IMR-90 (cell line): ENCODE results near the gene SLC51A. TPM values are rescaled to one million over a fixed set of nuclear protein-coding genes. Genes with fewer than 3 reads are reported as not detected.

Source experiments
- ATAC-seq: fragments of 200-7000 bp; cut with Tn5 transposase; 2 replicates; pipeline ENCODE4 v1.9.1; 2020; ENCODE audit warnings: low read depth, mild to moderate bottlenecking, moderate library complexity
- BruUV-seq: library from RNA; stranded (reverse); fragments of 400-500 nt; replicated peaks from 2 replicates; lab custom pipeline; 2021; lab: Mats Ljungman, UMichigan
- CTCF ChIA-PET: fragments of 300-600 bp; formaldehyde crosslinking; extraction: SDS; loops from one replicate; lab custom pipeline; 2021; ENCODE audit warnings: antibody characterized with exemption; lab: Yijun Ruan, JAX
- POLR2A ChIA-PET: fragments of 300-600 bp; sonication (Branson Sonifier 250); formaldehyde crosslinking; loops from one replicate; lab custom pipeline; 2022; ENCODE audit warnings: antibody characterized with exemption; ENCODE audit not compliant: unreplicated experiment; lab: Charles Lee
- DNase-seq: peaks from one replicate; pipeline ENCODE4 v3.0.0; 2013
- H2AFZ ChIP-seq: replicated peaks from 2 replicates; pipeline ENCODE3; 2013; ENCODE audit warnings: low read length, mild to moderate bottlenecking; ENCODE audit not compliant: poor library complexity
- H2AK5ac ChIP-seq: 2 replicates; pipeline ENCODE4 v1.6.1; 2013; ENCODE audit warnings: low read depth, low read length, inconsistent platforms
- H2AK9ac ChIP-seq: replicated peaks from 2 replicates; pipeline ENCODE3; 2013; ENCODE audit warnings: mild to moderate bottlenecking, low read depth, low read length, moderate library complexity; ENCODE audit not compliant: poor library complexity
- H2BK120ac ChIP-seq: 2 replicates; pipeline ENCODE4 v1.6.1; 2013; ENCODE audit warnings: low read depth, low read length, inconsistent platforms
- H2BK15ac ChIP-seq: 3 replicates; pipeline ENCODE4 v1.6.1; 2013; ENCODE audit warnings: low read depth, low read length, inconsistent platforms
- H2BK20ac ChIP-seq: 2 replicates; pipeline ENCODE4 v1.6.1; 2013; ENCODE audit warnings: low read depth, mild to moderate bottlenecking, inconsistent platforms, low read length, moderate library complexity
- H2BK5ac ChIP-seq: 2 replicates; pipeline ENCODE4 v1.6.1; 2013; ENCODE audit warnings: mild to moderate bottlenecking, low read depth, low read length, inconsistent platforms; ENCODE audit not compliant: poor library complexity, severe bottlenecking
- H3K14ac ChIP-seq: replicated peaks from 2 replicates; pipeline ENCODE4 v1.6.1; 2013; ENCODE audit warnings: low read depth, low read length, inconsistent platforms
- H3K18ac ChIP-seq: 2 replicates; pipeline ENCODE4 v1.6.1; 2013; ENCODE audit warnings: low read depth, low read length, control low read depth
- H3K23ac ChIP-seq: 2 replicates; pipeline ENCODE4 v1.6.1; 2013; ENCODE audit warnings: low read depth, low read length, inconsistent platforms
- H3K27ac ChIP-seq: 2 replicates; pipeline ENCODE4 v1.5.1; 2013; ENCODE audit warnings: mild to moderate bottlenecking, control low read depth, low read length; ENCODE audit not compliant: insufficient read depth
- H3K27me3 ChIP-seq: 2 replicates; pipeline ENCODE4 v1.6.1; 2013; ENCODE audit warnings: low read length; ENCODE audit not compliant: control insufficient read depth, insufficient read depth
- H3K36me3 ChIP-seq: 2 replicates; pipeline ENCODE4 v1.6.1; 2013; ENCODE audit warnings: low read length, mixed read lengths; ENCODE audit not compliant: control insufficient read depth, insufficient read depth
- H3K4ac ChIP-seq: 2 replicates; pipeline ENCODE4 v1.6.1; 2013; ENCODE audit warnings: low read depth, low read length, inconsistent platforms
- H3K4me1 ChIP-seq: 2 replicates; pipeline ENCODE4 v1.6.1; 2013; ENCODE audit warnings: low read length, mixed read lengths; ENCODE audit not compliant: control insufficient read depth, insufficient read depth
- H3K4me2 ChIP-seq: 2 replicates; pipeline ENCODE4 v1.6.1; 2013; ENCODE audit warnings: low read depth, mild to moderate bottlenecking, control low read depth, low read length, moderate library complexity
- H3K4me3 ChIP-seq: 2 replicates; pipeline ENCODE4 v1.5.1; 2013; ENCODE audit warnings: low read depth, mild to moderate bottlenecking, control low read depth, low read length, moderate library complexity; ENCODE audit not compliant: insufficient read depth
- H3K56ac ChIP-seq: 2 replicates; pipeline ENCODE4 v1.6.1; 2013; ENCODE audit warnings: low read length, inconsistent platforms; ENCODE audit not compliant: insufficient read depth; ENCODE audit errors: extremely low read depth
- H3K79me1 ChIP-seq, 2 experiments: 2 replicates each; pipeline ENCODE4 v1.6.1; 2013; ENCODE audit warnings: low read length in 2 of 2, inconsistent platforms in 1 of 2, low read depth in 1 of 2
- H3K9ac ChIP-seq: 2 replicates; pipeline ENCODE4 v1.6.1; 2013; ENCODE audit warnings: low read depth, low read length, control low read depth
- H3K9me1 ChIP-seq: 2 replicates; pipeline ENCODE4 v1.6.1; 2013; ENCODE audit warnings: low read length, inconsistent platforms; ENCODE audit not compliant: insufficient read depth
- H3K9me3 ChIP-seq: 2 replicates; pipeline ENCODE4 v1.6.1; 2013; ENCODE audit warnings: low read length; ENCODE audit not compliant: control insufficient read depth, insufficient read depth
- H4K20me1 ChIP-seq: 2 replicates; pipeline ENCODE4 v1.6.1; 2013; ENCODE audit warnings: low read length, inconsistent platforms; ENCODE audit not compliant: insufficient read depth
- H4K5ac ChIP-seq: 2 replicates; pipeline ENCODE4 v1.6.1; 2013; ENCODE audit warnings: mild to moderate bottlenecking, low read depth, low read length, control low read depth
- H4K8ac ChIP-seq, 2 experiments: 2 replicates each; pipeline ENCODE4 v1.6.1; 2013; ENCODE audit warnings: low read depth in 2 of 2, low read length in 2 of 2, control low read depth in 1 of 2, inconsistent platforms in 1 of 2
- H4K91ac ChIP-seq: 2 replicates; pipeline ENCODE4 v1.6.1; 2013; ENCODE audit warnings: low read depth, low read length, inconsistent platforms; ENCODE audit not compliant: insufficient read depth
- BHLHE40 ChIP-seq: fragments of 150-350 bp; IDR thresholded peaks from 2 replicates; pipeline ENCODE4 v1.6.1; 2016; ENCODE audit warnings: mild to moderate bottlenecking, low read depth, low read length
- CEBPB ChIP-seq: IDR thresholded peaks from 2 replicates; pipeline ENCODE4 v1.6.1; 2012; ENCODE audit warnings: low read depth, low read length, improper control_type of control experiment
- CHD1 ChIP-seq: IDR thresholded peaks from 2 replicates; pipeline ENCODE4 v1.6.1; 2012; ENCODE audit warnings: low read depth, low read length, improper control_type of control experiment
- CTCF ChIP-seq: conservative IDR thresholded peaks from 2 replicates; pipeline ENCODE4 v1.5.1; 2012; ENCODE audit warnings: mild to moderate bottlenecking, low read depth, low read length, improper control_type of control experiment
- ELK1 ChIP-seq: fragments of 150-350 bp; IDR thresholded peaks from 2 replicates; pipeline ENCODE4 v1.6.1; 2016; ENCODE audit warnings: low read depth, mild to moderate bottlenecking, low read length, moderate library complexity, borderline replicate concordance
- FOS ChIP-seq: fragments of 150-350 bp; IDR thresholded peaks from 2 replicates; pipeline ENCODE4 v1.6.1; 2016; ENCODE audit warnings: low read depth, low read length
- MAFK ChIP-seq: IDR thresholded peaks from 2 replicates; pipeline ENCODE4 v1.6.1; 2012; ENCODE audit warnings: low read depth, low read length, improper control_type of control experiment
- MAZ ChIP-seq: IDR thresholded peaks from 2 replicates; pipeline ENCODE4 v1.6.1; 2012; ENCODE audit warnings: low read depth, mild to moderate bottlenecking, low read length, improper control_type of control experiment, moderate library complexity, borderline replicate concordance
- MXI1 ChIP-seq: IDR thresholded peaks from 2 replicates; pipeline ENCODE4 v1.6.1; 2012; ENCODE audit warnings: low read depth, mild to moderate bottlenecking, low read length, moderate library complexity, borderline replicate concordance
- NFE2L2 ChIP-seq: fragments of 150-350 bp; IDR thresholded peaks from 2 replicates; pipeline ENCODE4 v1.6.1; 2016; ENCODE audit warnings: low read depth, mild to moderate bottlenecking, low read length
- POLR2A ChIP-seq: IDR thresholded peaks from 2 replicates; pipeline ENCODE4 v1.6.1; 2012; ENCODE audit warnings: mild to moderate bottlenecking, low read depth, low read length
- RAD21 ChIP-seq: IDR thresholded peaks from 2 replicates; pipeline ENCODE4 v1.6.1; 2012; ENCODE audit warnings: low read length, improper control_type of control experiment
- RCOR1 ChIP-seq: IDR thresholded peaks from 2 replicates; pipeline ENCODE4 v1.6.1; 2012; ENCODE audit warnings: mild to moderate bottlenecking, low read length, improper control_type of control experiment; ENCODE audit not compliant: insufficient replicate concordance
- RFX5 ChIP-seq: IDR thresholded peaks from 2 replicates; pipeline ENCODE4 v1.8.0; 2012; ENCODE audit warnings: low read depth, mild to moderate bottlenecking, low read length, moderate library complexity
- SMC3 ChIP-seq: fragments of 150-350 bp; IDR thresholded peaks from 2 replicates; pipeline ENCODE4 v1.6.1; 2016; ENCODE audit warnings: low read depth, mild to moderate bottlenecking, antibody characterized with exemption, low read length, moderate library complexity
- WGBS, 2 experiments: methylation state at CpG; one replicate each; pipeline versions ENCODE4 v1.1.5 to v1.1.7; 2013; ENCODE audit warnings: missing lambda C conversion rate in 2 of 2; ENCODE audit not compliant: insufficient read length in 1 of 2; ENCODE audit errors: extremely low coverage in 2 of 2; 5-methylcytosine and 5-hydroxymethylcytosine counted together
- dilution Hi-C: fragments of 300-500 bp; cut with HindIII; formaldehyde crosslinking; loops from one replicate; pipeline ENCODE4 v1.14.3; 2018; ENCODE audit warnings: low sequenced_read_pairs; ENCODE audit not compliant: unreplicated experiment
- in situ Hi-C: fragments of 300-500 bp; cut with MboI; formaldehyde crosslinking; loops from 3 replicates; pipeline ENCODE4 v1.14.3; 2019; ENCODE audit warnings: low sequenced_read_pairs, inconsistent platforms, mixed read lengths
- intact Hi-C: fragments of 100-400 bp; cut with micrococcal nuclease; formaldehyde crosslinking; loops from 2 replicates; pipeline ENCODE4 v1.10.0; 2022
- polyA plus RNA-seq, 3 experiments: library from polyadenylated mRNA; depleted of rRNA; stranded (reverse); fragments of >200 nt; gene quantifications; 2 replicates each; pipeline ENCODE4 v1.2.3, GENCODE V29; 2012; ENCODE audit warnings: low replicate concordance in 1 of 3
- total RNA-seq: library from RNA; depleted of rRNA; stranded (reverse); fragments of >200 nt; gene quantifications from 2 replicates; pipeline ENCODE4 v1.2.3, GENCODE V29; 2012
- TF ChIP-seq, protein P1 (sequence below): fragments of 150-350 bp; IDR thresholded peaks from 2 replicates; pipeline ENCODE4 v1.6.1; 2017; ENCODE audit warnings: mild to moderate bottlenecking, antibody characterized with exemption, low read length, low read depth

The SLC51A gene
- total and polyA plus RNA-seq, 2 of the 4 experiments (the other 2 are of a cell fraction) = not detected

- no peak for ATAC-seq
- no peak overlapping the region for H4K8ac ChIP-seq
- no peak overlapping the region for H2BK20ac ChIP-seq
- no peak overlapping the region for H3K4ac ChIP-seq
- 83% methylated on average over 1 of the region's 4 CpGs; no CpG with 5 or more reads in 1 of the 2 experiments for WGBS, 2 experiments
- no peak overlapping the region for H3K27ac ChIP-seq
- peaks cover 6% of the 10 kb centered on the region; the same call in 1 of the 2 replicates for H4K20me1 ChIP-seq
- no peak overlapping the region for H4K5ac ChIP-seq
- ChIA-PET POLR2A (no interaction called here), CTCF (no interaction called here)
- no peak overlapping the region for H2BK5ac ChIP-seq
- no peak overlapping the region for H3K9ac ChIP-seq
- H3K79me1 ChIP-seq = peaks cover 20 to 35% of the 10 kb centered on the region in 2 experiments
- no peak overlapping the region for H2BK120ac ChIP-seq
- no peak overlapping the region for H2AFZ ChIP-seq
- intact Hi-C loops = no loop called here
- TF ChIP-seq BHLHE40 (no peak), CEBPB (no peak), FOS (no peak), CHD1 (no peak), CTCF (no peak), RAD21 (no peak), POLR2A (no peak), NFE2L2 (no peak), RCOR1 (no peak), RFX5 (no peak), SMC3 (no peak), MAFK (no peak), MXI1 (no peak), MAZ (no peak), ELK1 (no peak)
- TF ChIP-seq, protein P1, sequence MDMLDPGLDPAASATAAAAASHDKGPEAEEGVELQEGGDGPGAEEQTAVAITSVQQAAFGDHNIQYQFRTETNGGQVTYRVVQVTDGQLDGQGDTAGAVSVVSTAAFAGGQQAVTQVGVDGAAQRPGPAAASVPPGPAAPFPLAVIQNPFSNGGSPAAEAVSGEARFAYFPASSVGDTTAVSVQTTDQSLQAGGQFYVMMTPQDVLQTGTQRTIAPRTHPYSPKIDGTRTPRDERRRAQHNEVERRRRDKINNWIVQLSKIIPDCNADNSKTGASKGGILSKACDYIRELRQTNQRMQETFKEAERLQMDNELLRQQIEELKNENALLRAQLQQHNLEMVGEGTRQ = no peak
- H3K4me1 ChIP-seq = no peaks in the 10 kb centered on the region
- no peak for DNase-seq
- H4K91ac ChIP-seq = no peak overlapping the region
- H3K14ac ChIP-seq = no peak overlapping the region
- no peak overlapping the region for H3K23ac ChIP-seq
- no peak overlapping the region for H2AK9ac ChIP-seq
- BruUV-seq = no TSS peak
- no peak overlapping the region for H3K4me3 ChIP-seq
- no peak overlapping the region for H3K56ac ChIP-seq
- no peak overlapping the region for H2AK5ac ChIP-seq
- dilution Hi-C loops = no loop called here
- H2BK15ac ChIP-seq = no peak overlapping the region
- H3K9me3 ChIP-seq = no peaks in the 10 kb centered on the region
- in situ Hi-C loops = no loop called here
- no peak overlapping the region for H3K18ac ChIP-seq
- H3K4me2 ChIP-seq = no peak overlapping the region
- peaks cover 11% of the 10 kb centered on the region for H3K36me3 ChIP-seq
- H3K27me3 ChIP-seq = no peaks in the 10 kb centered on the region
- H3K9me1 ChIP-seq = 0 out of 2 replicates have a peak, but pooled peaks cover 4% of the 10 kb centered on the region
These were observed 44.5 kb downstream of the SLC51A start for GRCh38 chr3:196260784-196261183.
